C4-2B (cell line): ENCODE data around the gene TMEM223.

Source experiments
- H3K27ac ChIP-seq: fragments of 450-650 bp; 2 replicates; pipeline ENCODE4 v1.5.1; 2017
- ZFX ChIP-seq: fragments of 450-650 bp; IDR thresholded peaks from 2 replicates; pipeline ENCODE4 v1.6.1; 2017
- TF ChIP-seq, protein P1 (sequence below): fragments of 450-650 bp; conservative IDR thresholded peaks from 2 replicates; pipeline ENCODE4 v1.5.1; 2017; ENCODE audit warnings: mild to moderate bottlenecking

Gene TMEM223, protein sequence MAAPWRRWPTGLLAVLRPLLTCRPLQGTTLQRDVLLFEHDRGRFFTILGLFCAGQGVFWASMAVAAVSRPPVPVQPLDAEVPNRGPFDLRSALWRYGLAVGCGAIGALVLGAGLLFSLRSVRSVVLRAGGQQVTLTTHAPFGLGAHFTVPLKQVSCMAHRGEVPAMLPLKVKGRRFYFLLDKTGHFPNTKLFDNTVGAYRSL

DNA sequence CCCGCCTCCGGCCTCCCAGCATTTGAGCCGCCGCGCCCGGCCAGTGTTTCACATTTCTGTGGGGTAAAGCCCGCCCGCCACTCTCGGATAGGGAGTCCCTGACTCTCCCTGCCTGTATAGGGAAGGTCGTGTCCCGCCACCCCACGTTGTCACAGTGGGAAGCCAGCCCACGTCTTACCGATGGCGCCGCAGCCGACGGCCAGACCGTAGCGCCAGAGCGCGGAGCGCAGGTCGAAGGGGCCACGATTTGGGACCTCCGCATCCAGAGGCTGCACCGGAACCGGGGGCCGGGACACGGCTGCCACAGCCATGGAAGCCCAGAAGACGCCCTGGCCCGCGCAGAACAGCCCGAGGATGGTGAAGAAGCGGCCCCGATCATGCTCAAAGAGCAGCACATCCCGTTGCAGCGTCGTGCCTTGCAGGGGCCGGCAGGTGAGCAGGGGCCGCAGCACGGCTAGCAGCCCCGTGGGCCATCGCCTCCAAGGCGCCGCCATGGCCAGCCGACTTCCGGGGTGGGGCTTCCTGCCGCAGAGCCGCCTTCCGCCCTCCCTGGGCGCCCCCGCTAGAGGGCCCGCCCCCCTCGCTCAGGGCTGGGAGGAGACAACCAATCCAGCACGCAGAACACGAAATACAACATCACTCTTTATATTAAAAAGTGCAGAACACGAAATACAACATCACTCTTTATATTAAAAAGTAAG lies at the start of gene TMEM223:
TSS of gene TMEM223 (minus strand) at position 506 of the 701 bp plus-strand sequence. CDS start at position 494, 12 bp downstream.
- TF ChIP-seq, protein P1, sequence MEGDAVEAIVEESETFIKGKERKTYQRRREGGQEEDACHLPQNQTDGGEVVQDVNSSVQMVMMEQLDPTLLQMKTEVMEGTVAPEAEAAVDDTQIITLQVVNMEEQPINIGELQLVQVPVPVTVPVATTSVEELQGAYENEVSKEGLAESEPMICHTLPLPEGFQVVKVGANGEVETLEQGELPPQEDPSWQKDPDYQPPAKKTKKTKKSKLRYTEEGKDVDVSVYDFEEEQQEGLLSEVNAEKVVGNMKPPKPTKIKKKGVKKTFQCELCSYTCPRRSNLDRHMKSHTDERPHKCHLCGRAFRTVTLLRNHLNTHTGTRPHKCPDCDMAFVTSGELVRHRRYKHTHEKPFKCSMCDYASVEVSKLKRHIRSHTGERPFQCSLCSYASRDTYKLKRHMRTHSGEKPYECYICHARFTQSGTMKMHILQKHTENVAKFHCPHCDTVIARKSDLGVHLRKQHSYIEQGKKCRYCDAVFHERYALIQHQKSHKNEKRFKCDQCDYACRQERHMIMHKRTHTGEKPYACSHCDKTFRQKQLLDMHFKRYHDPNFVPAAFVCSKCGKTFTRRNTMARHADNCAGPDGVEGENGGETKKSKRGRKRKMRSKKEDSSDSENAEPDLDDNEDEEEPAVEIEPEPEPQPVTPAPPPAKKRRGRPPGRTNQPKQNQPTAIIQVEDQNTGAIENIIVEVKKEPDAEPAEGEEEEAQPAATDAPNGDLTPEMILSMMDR = no peak
- peak; percentile 58; the same call in 1 of the 2 replicates for TF ChIP-seq ZFX
- H3K27ac ChIP-seq = peak within 1 kb of the TSS; percentile 91

DNA sequence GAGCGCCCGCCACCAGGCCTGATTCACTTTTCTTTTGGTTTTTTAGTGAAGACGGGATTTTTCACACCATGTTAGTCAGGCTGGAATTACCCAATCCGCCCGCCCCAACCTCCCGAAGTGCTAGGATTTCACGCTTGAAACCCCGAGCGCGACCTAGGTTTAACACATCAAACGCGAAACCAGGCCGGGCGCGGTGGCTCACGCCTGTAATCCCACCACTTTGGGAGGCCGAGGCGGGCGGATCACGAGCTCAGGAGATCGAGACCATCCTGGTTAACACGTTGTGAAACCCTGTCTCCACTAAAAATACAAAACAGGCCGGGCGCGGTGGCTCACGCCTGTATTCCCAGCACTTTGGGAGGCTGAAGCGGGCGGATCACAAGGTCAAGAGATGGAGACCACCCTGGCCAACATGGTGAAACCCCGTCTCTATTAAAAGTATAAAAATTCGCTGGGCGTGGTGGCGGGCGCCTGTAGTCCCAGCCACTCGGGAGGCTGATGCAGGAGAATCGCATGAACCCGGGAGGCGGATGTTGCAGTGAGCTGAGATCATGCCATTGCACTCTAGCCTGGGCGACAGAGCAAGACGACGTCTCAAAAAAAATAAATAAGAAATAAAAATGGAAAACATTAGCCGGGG lies 49.0 kb upstream of the TMEM223 start:
- H3K27ac ChIP-seq = peak overlapping the region; percentile 87

DNA sequence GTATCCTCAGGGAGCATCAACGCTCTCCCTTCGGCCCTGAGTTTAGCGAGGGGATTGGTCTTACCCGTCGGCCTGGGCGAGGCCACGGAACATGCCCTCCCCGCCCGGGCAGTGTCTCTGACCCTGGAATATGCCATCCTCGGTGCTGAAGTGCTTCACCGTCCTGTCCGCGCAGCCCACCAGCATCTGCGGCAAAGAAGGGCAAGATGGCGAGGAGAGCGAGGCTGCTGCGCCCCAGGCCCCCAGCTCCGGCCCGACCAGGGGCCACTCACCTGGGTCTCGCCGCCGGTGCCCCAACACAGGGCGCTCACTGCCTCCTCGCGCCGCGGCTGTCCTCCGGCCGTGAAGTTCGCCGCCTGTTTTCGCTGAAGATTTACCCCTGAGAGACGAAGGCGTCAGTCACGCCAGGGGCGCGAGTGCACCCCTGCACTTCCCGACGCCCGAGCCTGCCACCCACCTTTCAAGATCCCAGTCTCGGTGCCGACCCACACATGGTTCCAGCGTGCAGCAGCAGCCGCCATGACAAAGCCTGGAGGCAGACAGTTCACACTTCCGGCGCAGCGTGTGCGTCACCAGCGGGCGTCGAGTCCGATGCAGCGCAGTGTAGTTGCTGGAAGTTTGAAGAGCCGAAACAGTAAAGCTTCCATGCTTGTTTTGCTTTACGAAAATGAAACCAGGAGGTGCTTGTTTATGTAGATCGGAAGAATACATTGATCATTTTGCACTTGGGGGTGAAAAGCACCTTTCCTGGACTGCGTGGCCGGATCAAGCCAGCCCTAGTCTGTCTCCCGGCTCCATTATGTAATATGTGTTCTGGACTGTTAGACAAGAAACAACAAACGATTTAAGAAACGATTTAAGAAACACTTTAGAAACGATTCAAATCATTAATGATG lies 47.5 kb upstream of the TMEM223 start, which contains the start of gene WDR74:
TSS of gene WDR74 (minus strand) at position 541 of the 896 bp plus-strand sequence. CDS start at position 521, 20 bp downstream.
- TF ChIP-seq ZFX = peak; percentile 24; the same call in 1 of the 2 replicates
- TF ChIP-seq, protein P1 = no peak
- H3K27ac ChIP-seq = peak within 1 kb of the TSS; percentile 87

DNA sequence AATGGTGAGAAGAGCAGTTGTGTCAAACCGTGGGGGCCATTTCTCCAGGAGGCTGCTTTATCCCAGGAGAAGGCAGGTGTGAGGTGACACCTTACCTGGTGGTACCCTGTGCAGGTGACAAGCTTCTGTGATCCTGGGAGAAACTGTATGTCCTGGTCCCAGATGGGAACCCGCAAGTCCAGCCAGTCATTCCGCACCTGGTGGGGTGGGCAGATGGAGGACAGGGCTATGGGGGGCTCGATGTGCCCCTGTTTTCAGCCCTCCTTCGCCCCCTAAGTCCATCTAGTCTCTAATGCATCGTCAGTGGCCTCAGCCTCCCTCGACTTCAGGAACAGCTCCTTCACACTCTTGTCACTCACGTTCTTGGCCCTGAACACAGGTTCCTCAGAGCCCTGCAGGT lies 43.5 kb upstream of the TMEM223 start:
- no peak overlapping the region for H3K27ac ChIP-seq
- TF ChIP-seq, protein P1 = no peak
- TF ChIP-seq ZFX = no peak

DNA sequence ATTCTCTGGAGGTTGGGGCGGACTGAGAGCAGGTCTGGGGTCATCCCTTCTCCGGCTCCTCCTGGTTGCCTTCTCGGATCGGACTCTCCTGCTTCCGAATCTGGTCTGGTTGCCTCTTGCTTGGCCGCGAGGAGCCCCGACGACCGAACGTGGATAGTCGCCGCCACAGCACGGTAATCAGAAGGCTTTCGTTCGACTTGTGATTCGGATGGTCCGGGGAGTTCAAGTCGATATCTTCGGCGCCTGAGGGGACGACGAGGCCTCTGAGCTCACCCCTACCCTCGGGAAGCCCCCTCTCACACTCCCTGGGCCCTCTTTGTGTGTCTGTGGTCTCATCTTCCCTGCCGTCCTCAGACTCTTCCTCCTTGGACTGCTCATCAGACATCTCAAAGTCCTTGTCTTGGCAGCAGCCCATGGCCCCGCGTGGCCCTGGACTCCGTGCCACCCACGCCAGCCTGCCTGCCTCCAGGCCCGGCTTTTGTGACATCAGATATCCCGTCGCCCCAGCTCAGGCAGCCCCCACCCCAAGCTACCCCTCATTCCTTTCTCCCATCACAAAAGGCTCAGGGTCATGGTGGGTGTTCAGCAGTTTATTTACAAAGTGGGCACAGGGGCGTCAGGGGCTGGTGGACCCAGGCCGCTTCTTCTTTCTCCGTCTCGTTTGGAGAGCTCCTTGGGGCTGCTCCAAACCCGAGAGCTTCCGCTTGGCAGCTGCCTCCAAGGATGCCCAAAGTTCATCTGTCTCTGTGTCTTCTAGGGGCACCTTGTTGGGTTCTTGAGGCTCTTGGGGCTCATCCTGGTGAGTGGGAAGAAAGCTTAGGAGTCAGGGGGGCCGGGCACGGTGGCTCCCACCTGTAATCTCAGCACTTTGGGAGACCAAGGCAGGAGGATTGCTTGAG lies 40.8 kb upstream of the TMEM223 start, which contains the start of gene TEX54:
TSS of gene TEX54 (minus strand) at position 506 of the 899 bp plus-strand sequence.
- TF ChIP-seq, protein P1 = no peak
- TF ChIP-seq ZFX = no peak
- H3K27ac ChIP-seq = peak within 1 kb of the TSS; percentile 73

DNA sequence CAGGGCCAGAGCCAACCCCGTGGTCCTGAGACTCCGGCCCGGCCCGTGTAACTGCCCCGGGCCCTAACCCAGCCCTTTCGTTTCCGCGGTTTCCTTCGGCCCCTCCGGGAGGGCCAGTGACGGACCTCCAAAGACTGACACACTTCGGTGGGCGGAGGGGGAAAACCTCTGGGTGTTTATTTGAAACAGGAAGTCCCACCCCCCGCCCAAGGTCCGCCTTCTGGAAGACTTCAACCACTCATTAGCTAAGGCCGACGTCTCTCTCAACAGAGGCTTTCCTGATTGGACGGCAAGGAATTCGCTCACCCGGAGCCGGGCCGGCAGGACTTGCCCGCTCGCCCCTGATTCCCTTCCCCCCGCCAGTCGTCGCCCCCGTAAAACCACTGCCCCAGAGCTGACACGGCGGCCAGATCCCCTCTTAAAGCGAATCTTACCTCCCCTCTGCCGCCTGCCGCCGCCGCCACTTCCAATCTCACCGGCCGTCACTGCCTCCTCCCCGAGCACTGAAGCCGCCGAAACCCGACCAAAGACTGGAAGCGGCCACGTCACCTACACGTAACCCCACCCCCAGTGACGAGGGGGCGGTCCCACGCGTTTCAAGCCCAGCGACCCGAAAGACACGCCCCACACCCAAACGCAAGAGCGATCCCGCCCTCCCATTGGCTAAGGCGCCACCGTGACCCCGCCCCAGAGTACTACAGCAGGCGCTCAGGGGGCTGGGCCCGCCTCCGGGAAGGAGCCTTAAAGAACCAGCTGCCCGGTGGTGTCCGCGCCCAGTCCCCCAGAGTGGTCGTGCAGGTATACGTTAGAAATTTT lies 39.9 kb upstream of the TMEM223 start, which contains the start of gene STX5:
TSS of gene STX5 (minus strand) at position 532 of the 816 bp plus-strand sequence. CDS start 808 bp downstream, outside the sequence.
- TF ChIP-seq, protein P1 = no peak
- no peak for TF ChIP-seq ZFX
- H3K27ac ChIP-seq = peak within 1 kb of the TSS; percentile 73
